GF-D8 (cell line): ENCODE results near the gene OR2L8.
"Not testable (repeated sequence)": the region's sequence is repeated elsewhere in the genome, so short reads cannot be mapped to it uniquely, and the experiment has no call there.

Experiments used
- DNase-seq: peaks from one replicate; lab custom pipeline; 2025; lab: John Stamatoyannopoulos, UW

OR2L8 gene

GRCh38 chr1:247948558-247948957, at the start of gene OR2L8:
Gene OR2L8, plus strand, starts transcription at chr1:247948858. Its CDS starts 0 bp downstream, at chr1:247948858.
- no peak for DNase-seq

- DNase-seq = no peak
These were observed 44.5 kb upstream of the OR2L8 start for GRCh38 chr1:247904122-247904521.

GRCh38 chr1:247905181-247905580, 43.5 kb upstream of the OR2L8 start:
- DNase-seq = no peak

- DNase-seq = no peak
These were observed 42.7 kb upstream of the OR2L8 start for GRCh38 chr1:247905910-247906503.

- no peak for DNase-seq
These were observed 42.1 kb upstream of the OR2L8 start for GRCh38 chr1:247906504-247907047.

GRCh38 chr1:247908766-247909165, 39.9 kb upstream of the OR2L8 start:
- DNase-seq = no peak

- no peak for DNase-seq
These were observed 34.9 kb upstream of the OR2L8 start for GRCh38 chr1:247913786-247914185.

GRCh38 chr1:247914941-247915662, 33.6 kb upstream of the OR2L8 start:
- no peak for DNase-seq

- DNase-seq = no peak
These were observed 28.7 kb upstream of the OR2L8 start, which contains the start of gene OR2T8 for GRCh38 chr1:247919952-247920351. Gene OR2T8, plus strand, starts transcription at chr1:247920252. Its CDS starts 766 bp downstream, at chr1:247921018.

GRCh38 chr1:247923941-247924340, 24.7 kb upstream of the OR2L8 start:
- no peak for DNase-seq

- no peak for DNase-seq
These were observed 23.8 kb upstream of the OR2L8 start, which contains the start of gene OR2AJ1 for GRCh38 chr1:247924868-247925267. Gene OR2AJ1, plus strand, starts transcription at chr1:247924889. Its CDS starts 8,880 bp downstream, at chr1:247933769.

- DNase-seq = no peak
These were observed 14.7 kb upstream of the OR2L8 start for GRCh38 chr1:247933989-247934388.

- DNase-seq = no peak
These were observed 12.9 kb upstream of the OR2L8 start for GRCh38 chr1:247935781-247936180.

GRCh38 chr1:247936415-247936814, 12.2 kb upstream of the OR2L8 start:
- DNase-seq = no peak

GRCh38 chr1:247936965-247937734, 11.5 kb upstream of the OR2L8 start:
- not testable (repeated sequence) for DNase-seq

- no peak for DNase-seq
These were observed 6.0 kb upstream of the OR2L8 start for GRCh38 chr1:247942624-247943023.

GRCh38 chr1:247953408-247953807, 4.8 kb downstream of the OR2L8 start:
- DNase-seq = no peak

- DNase-seq = no peak
These were observed 13.1 kb downstream of the OR2L8 start for GRCh38 chr1:247961791-247962190.

GRCh38 chr1:247962911-247963588, 14.4 kb downstream of the OR2L8 start:
- DNase-seq = no peak

GRCh38 chr1:247964933-247965332, 16.3 kb downstream of the OR2L8 start, which contains the start of gene OR2AK2:
Gene OR2AK2, plus strand, starts transcription at chr1:247965233. Its CDS starts 144 bp downstream, at chr1:247965377.
- DNase-seq = no peak

GRCh38 chr1:247966532-247967204, 18.0 kb downstream of the OR2L8 start:
- DNase-seq = no peak
